Stimulated activated CD8-positive, alpha-beta memory T cell treated with anti-CD3 and anti-CD28 coated beads, Interleukin-12 subunit alpha, Interleukin-12 subunit beta, amount 100 ng/mL, for 24 hours (primary cell): Measurements from ENCODE around the gene NAPSA.
"Not testable (repeated sequence)": the region's sequence is repeated elsewhere in the genome, so short reads cannot be mapped to it uniquely, and the experiment has no call there.

Experiments
- DNase-seq: peaks from one replicate; pipeline ENCODE4 v3.0.0-alpha.2; 2020; ENCODE audit errors: extremely low read depth

Gene NAPSA

GRCh38 chr19:50331221-50331993 lies 34.0 kb downstream of the NAPSA start:
- DNase-seq, result no peak

- DNase-seq, result peak; percentile 62
Observed at GRCh38 chr19:50330365-50331078, 34.9 kb downstream of the NAPSA start.

GRCh38 chr19:50329926-50330294 lies 35.5 kb downstream of the NAPSA start:
- DNase-seq, result not testable (repeated sequence)

GRCh38 chr19:50329146-50329925 lies 36.1 kb downstream of the NAPSA start, which contains the start of gene KCNC3:
TSS of gene KCNC3 (minus strand) at chr19:50329377. CDS start at chr19:50329082, 295 bp downstream.
- peak; percentile 91 for DNase-seq

GRCh38 chr19:50328873-50329145 lies 36.6 kb downstream of the NAPSA start:
- DNase-seq, result no peak

GRCh38 chr19:50328224-50328872 lies 37.1 kb downstream of the NAPSA start:
- DNase-seq, result no peak

- no peak for DNase-seq
Observed at GRCh38 chr19:50327461-50328223, 37.8 kb downstream of the NAPSA start.

- no peak for DNase-seq
Observed at GRCh38 chr19:50327013-50327412, 38.4 kb downstream of the NAPSA start.

GRCh38 chr19:50326101-50326664 lies 39.3 kb downstream of the NAPSA start:
- DNase-seq, result no peak

- DNase-seq, result peak; percentile 36
Observed at GRCh38 chr19:50325310-50326100, 39.9 kb downstream of the NAPSA start.

GRCh38 chr19:50324331-50324730 lies 41.1 kb downstream of the NAPSA start:
- no peak for DNase-seq

GRCh38 chr19:50323782-50324133 lies 41.7 kb downstream of the NAPSA start:
- no peak for DNase-seq

GRCh38 chr19:50322931-50323781 lies 42.3 kb downstream of the NAPSA start:
- no peak for DNase-seq

- no peak for DNase-seq
Observed at GRCh38 chr19:50322234-50322633, 43.2 kb downstream of the NAPSA start.

- no peak for DNase-seq
Observed at GRCh38 chr19:50321831-50322230, 43.6 kb downstream of the NAPSA start.

- DNase-seq, result no peak
Observed at GRCh38 chr19:50320596-50320995, 44.8 kb downstream of the NAPSA start.

GRCh38 chr19:50320051-50320450 lies 45.4 kb downstream of the NAPSA start:
- DNase-seq, result no peak

GRCh38 chr19:50319156-50319555 lies 46.3 kb downstream of the NAPSA start:
- DNase-seq, result no peak

GRCh38 chr19:50318438-50318837 lies 47.0 kb downstream of the NAPSA start:
- no peak for DNase-seq
